Measurements from ENCODE around the gene TRERF1.
"Not testable (repeated sequence)": the region's sequence is repeated elsewhere in the genome, so short reads cannot be mapped to it uniquely, and the experiment has no call there.

TRERF1 gene, protein sequence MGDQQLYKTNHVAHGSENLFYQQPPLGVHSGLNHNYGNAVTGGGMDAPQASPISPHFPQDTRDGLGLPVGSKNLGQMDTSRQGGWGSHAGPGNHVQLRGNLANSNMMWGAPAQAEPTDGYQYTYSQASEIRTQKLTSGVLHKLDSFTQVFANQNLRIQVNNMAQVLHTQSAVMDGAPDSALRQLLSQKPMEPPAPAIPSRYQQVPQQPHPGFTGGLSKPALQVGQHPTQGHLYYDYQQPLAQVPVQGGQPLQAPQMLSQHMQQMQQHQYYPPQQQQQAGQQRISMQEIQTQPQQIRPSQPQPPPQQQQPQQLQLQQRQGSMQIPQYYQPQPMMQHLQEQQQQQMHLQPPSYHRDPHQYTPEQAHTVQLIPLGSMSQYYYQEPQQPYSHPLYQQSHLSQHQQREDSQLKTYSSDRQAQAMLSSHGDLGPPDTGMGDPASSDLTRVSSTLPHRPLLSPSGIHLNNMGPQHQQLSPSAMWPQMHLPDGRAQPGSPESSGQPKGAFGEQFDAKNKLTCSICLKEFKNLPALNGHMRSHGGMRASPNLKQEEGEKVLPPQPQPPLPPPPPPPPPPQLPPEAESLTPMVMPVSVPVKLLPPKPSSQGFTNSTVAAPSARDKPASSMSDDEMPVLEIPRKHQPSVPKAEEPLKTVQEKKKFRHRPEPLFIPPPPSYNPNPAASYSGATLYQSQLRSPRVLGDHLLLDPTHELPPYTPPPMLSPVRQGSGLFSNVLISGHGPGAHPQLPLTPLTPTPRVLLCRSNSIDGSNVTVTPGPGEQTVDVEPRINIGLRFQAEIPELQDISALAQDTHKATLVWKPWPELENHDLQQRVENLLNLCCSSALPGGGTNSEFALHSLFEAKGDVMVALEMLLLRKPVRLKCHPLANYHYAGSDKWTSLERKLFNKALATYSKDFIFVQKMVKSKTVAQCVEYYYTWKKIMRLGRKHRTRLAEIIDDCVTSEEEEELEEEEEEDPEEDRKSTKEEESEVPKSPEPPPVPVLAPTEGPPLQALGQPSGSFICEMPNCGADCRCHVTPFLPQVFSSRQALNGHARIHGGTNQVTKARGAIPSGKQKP (N-terminal part only)

DNA sequence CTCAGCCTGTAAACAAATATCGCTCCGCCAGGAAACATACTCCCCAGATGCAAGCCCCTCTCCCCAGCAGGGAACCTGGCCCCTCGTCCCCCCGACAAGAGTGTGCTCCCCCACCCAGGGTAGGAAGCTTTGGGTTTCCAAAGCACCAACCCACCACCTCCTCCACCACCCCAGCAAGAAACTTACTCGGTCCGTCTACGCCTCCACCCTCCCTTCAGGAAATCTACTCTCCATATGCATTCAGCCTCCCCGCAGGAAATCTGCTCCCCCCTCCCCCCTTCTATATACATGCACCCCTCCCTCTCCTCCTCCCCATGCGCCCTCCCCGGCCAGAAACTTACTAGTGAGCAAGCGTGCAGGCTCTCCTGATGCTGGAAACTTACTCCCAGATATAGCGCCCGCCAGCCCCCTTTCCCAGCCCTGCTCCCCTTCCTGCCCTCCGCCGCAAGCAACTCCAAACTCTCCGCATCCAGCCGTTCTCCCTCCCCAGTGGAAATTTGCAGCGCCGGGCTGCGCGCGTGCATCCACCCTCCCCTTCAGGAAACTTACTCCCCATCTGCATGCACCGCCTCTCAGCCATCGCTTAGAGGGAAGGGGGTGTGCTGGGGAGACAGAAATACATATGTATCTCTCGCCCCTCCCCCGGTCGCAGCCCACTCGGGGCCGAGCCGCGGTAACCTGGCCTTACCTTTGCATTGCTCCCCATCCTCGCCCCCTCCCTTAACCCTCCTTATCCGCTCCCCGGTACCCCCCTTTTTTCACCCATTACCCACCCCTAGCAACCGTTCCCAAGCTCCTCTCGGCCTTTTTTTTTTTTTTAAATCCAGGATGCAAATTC, at the start of gene TRERF1:
Gene TRERF1, minus strand, starts transcription at position 594 of the 838 bp plus-strand sequence. CDS start 182,336 bp downstream, outside the sequence.
- in situ Hi-C loops (cut with HindIII; ENCODE audit: low pct_ligation_motif_present, low pct_unique_long_range_greater_than_20kb, low sequenced_read_pairs), result no loop called here
- DNase-seq, result peak; percentile 73

DNA sequence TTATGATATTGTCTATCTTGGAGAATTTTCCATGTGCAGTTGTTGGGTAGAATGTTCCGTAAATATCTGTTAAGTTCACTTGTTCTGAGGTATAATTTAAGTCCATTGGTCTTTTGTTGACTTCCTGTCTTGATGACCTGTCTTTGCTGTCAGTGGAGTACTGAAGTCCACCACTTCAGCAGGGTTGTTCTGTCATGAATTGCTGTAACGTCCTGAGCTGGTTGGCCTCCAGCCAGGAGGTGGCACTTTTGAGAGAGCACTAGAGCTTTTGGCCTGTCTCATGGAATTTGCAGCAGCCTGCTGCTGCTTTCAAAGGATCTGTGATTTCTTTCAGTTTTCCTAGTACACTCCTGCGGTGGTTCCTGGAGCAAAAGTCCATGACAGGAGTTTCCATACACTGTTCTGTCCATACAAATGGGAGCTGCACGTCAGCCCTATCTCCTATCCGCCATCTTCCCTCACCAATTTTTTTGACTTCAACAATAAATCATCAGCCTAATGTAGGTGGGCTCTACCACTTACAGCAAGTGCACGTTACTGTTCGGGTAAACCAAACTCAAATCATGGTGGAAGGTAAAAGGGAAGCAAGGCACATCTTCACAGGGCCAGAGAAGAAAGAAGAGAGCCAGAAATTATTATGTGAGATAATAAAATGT, 46.9 kb upstream of the TRERF1 start:
- DNase-seq, result no peak
- in situ Hi-C loops (cut with HindIII; ENCODE audit: low pct_ligation_motif_present, low pct_unique_long_range_greater_than_20kb, low sequenced_read_pairs), result no loop called here

DNA sequence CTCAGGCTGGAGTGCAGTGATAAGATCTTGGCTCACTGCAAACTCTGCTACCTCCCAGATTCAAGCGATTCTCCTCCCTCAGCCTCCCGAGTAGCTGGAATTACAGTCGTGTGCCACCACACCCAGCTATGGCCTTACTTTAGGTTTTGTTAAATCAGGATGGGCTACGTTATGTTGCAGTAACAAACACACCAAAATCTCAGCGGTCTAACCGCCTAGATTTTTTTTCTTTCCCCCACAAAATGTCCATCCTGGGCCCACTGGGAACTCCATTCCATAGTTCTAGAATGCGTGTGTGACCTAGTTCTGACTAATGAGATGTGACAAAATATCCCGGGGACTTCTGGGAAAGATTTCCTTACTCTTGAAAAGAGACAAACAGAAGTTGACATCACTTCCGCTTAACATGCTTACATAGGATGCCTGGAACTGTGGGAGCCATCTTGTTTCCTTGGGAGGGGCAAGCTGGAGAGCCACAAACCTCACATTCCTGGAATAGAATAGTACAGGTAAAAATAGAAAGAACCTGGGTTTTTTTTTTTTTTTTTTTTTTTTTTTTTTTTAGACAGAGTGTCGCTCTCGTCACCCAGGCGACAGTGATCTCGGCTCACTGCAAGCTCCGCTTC, 42.3 kb upstream of the TRERF1 start:
- DNase-seq, result no peak
- in situ Hi-C loops (cut with HindIII; ENCODE audit: low pct_ligation_motif_present, low pct_unique_long_range_greater_than_20kb, low sequenced_read_pairs), result no loop called here

DNA sequence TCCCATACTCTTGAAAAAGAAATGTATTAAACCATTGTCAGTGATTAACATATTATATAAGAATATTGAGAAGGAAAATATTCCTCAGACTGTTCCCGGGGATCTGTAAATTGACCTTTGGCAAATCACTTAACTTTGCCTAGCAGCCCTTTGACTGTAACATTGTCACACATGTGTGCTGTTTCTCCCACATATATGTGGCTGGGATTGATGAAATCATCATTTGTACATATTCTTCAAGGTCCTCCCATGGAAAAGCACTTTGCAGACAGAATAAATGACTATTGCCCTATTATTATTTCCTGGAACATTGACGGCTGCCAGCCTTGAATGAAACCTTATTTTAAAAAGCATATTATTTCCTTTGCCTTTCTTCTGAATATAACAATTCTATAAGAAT, 36.4 kb upstream of the TRERF1 start:
- DNase-seq, result no peak
- in situ Hi-C loops (cut with HindIII; ENCODE audit: low pct_ligation_motif_present, low pct_unique_long_range_greater_than_20kb, low sequenced_read_pairs), result no loop called here

DNA sequence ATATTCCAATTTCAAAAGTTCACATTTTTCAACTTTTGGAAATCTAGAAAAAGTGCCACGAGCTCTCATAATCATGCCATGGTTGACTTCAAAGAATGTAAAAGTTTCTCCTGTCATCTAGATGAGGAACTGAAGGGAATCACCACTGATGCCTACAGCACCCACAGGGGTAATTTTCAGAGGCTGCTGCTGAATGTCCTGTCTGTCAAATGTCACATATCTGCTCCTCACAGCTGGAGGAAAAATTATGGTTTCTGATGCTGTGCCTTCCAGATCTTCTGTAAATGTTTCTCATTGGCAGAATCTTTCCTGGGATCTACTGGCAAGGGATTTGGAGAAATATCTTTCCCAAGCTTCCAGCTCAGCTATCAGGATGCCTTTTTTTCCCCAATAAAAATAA, 32.5 kb upstream of the TRERF1 start:
- in situ Hi-C loops (cut with HindIII; ENCODE audit: low pct_ligation_motif_present, low pct_unique_long_range_greater_than_20kb, low sequenced_read_pairs), result no loop called here
- no peak for DNase-seq

DNA sequence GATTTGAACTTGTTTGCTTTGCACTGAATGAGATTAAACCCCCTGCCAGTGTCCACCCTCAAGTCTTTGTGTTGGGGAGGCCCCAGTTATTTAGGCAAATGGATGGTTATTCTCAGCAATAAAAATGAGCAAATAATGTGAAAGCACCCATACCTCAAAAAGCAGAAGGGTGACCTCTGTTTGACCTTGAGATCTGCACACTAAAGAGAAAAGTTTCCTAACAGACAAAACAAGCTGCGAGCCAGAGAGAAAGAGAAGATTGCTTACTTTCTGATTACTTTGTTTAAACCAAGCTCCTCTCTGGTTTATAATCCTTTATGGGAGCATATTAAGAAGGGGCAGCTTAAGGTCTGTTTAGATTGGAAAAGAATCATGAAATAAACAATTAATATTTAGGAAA, 30.4 kb upstream of the TRERF1 start:
- in situ Hi-C loops (cut with HindIII; ENCODE audit: low pct_ligation_motif_present, low pct_unique_long_range_greater_than_20kb, low sequenced_read_pairs), result no loop called here
- DNase-seq, result no peak

DNA sequence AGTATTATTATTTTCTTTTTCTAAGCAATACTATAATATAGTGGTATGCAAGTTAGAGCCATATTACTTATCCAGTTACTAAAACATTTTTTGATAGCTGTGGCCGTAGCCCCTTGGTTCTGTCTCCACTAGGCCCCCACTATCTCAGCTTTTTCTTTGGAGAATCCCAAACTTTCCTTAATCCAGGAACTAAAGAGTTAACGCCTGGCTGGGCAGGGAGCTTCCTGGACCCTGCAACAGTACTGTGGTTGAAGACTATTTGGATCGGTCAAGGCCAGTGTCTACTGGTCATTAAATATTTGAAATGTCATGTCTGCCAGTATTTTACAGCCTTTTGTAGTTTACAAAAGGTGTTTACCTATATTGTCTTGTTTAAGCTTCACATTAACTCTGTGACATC, 20.0 kb upstream of the TRERF1 start:
- no peak for DNase-seq
- in situ Hi-C loops (cut with HindIII; ENCODE audit: low pct_ligation_motif_present, low pct_unique_long_range_greater_than_20kb, low sequenced_read_pairs), result no loop called here

DNA sequence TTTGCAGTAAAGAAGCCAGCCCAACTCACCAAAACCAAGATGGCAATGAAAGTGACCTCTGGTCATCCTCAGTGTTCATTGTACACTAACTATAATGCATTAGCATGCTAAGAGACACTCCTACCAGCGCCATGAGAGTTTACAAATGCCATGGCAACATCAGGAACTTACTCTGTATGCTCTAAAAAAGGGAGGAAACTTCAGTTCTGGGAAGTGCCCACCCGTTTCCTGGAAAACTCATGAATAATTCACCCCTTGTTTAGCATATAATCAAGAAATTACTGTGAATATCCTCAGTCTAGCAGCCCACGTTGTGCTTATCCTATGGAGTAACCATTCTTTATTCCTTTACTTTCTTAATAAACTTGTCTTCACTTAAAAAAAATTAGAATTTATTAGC, 19.4 kb upstream of the TRERF1 start:
- DNase-seq, result no peak
- in situ Hi-C loops (cut with HindIII; ENCODE audit: low pct_ligation_motif_present, low pct_unique_long_range_greater_than_20kb, low sequenced_read_pairs), result no loop called here

DNA sequence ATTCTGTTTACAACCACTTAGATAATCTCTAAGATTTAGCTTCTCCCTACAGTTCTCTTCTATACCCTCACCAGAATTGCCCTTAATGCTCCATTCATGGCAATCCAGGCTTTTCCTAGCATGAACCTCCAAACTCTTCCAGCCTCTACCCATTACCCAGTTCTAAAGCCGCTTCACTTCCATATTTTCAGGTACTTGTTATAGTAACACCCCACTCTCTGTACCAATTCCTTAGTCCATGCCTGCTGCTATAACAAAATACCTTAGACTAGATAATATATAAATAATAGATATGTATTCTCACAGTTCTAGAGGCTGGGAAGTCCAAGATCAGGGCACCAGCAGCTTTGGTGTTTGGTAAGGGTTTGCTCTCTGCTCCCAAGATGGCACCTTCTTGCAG, 16.5 kb upstream of the TRERF1 start:
- DNase-seq, result no peak

DNA sequence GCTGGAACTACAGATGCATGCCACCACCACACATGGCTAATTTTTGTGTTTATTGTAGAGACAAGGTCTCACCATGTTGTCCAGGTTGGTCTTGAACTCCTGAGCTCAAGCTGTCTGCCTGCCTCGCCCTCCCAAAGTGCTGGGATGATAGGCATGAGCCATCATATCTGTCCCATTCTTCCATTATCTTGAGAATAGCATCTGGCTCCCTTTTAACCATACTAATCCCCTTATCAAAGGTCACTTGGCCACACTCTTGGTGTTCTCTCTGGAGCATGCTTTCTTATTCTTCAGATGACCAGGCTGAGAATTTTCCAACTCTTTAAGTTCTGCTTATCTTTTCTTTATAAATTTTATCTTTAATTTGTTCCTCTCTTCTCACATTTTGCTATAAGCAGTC, 15.9 kb upstream of the TRERF1 start:
- no peak for DNase-seq
- in situ Hi-C loops (cut with HindIII; ENCODE audit: low pct_ligation_motif_present, low pct_unique_long_range_greater_than_20kb, low sequenced_read_pairs), result no loop called here

More for the DNA sequence above, 16.5 kb upstream of the TRERF1 start:
- in situ Hi-C loops (cut with HindIII; ENCODE audit: low pct_ligation_motif_present, low pct_unique_long_range_greater_than_20kb, low sequenced_read_pairs), result no loop called here

DNA sequence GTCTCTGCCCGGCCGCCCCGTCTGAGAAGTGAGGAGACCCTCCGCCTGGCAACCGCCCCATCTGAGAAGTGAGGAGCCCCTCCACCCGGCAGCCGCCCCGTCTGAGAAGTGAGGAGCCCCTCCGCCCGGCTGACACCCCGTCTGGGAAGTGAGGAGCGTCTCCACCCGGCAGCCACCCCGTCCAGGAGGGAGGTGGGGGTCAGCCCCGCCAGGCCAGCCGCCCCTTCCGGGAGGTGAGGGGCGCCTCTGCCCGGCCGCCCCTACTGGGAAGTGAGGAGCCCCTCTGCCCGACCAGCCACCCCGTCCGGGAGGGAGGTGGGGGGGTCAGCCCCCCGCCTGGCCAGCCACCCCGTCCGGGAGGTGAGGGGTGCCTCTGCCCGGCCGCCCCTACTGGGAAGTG, 14.7 kb upstream of the TRERF1 start:
- DNase-seq; in situ Hi-C loops (cut with HindIII; ENCODE audit: low pct_ligation_motif_present, low pct_unique_long_range_greater_than_20kb, low sequenced_read_pairs): not testable (repeated sequence)

DNA sequence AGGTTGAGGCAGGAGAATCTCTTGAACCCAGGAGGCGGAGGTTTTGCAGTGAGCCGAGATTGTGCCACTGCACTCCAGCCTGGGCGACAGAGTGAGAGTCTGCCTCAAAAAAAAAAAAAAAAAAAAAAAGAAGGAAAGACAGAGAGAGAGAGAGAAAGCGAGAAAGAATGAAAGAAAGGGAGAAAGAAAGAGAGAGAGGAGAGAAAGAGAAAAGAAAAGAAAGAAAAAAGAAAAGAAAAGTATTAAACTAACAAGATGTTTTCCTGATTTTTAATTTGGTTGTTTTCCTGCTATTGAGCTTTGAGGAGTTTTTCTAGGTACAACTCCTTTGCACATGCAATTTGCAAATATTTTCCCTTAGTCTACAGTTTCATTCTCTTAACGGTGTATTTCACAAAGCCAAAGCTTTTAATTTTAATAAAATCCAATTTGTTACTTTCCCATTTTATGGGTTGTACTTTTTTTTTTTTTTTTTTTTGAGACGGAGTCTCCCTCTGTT, 10.8 kb upstream of the TRERF1 start:
- in situ Hi-C loops (cut with HindIII; ENCODE audit: low pct_ligation_motif_present, low pct_unique_long_range_greater_than_20kb, low sequenced_read_pairs), result no loop called here
- DNase-seq, result no peak

DNA sequence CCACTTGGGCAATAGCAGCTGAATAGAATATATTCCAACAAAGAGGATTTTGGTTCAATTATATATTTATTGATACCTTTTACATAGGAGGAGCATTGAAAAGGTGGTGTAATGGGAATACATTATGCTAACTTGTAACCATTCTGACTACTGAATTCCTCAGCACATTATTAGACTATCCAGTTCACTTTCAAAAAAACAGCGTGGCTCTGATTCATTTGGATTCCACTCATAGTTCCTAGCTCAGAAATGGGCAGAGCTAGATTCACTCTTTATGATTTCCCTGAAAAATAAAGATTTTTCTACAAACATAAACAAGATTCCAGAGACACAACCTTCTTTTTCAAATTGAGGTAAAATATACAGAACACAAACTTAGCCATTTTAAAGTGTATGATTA, 9.2 kb upstream of the TRERF1 start:
- DNase-seq, result no peak
- in situ Hi-C loops (cut with HindIII; ENCODE audit: low pct_ligation_motif_present, low pct_unique_long_range_greater_than_20kb, low sequenced_read_pairs), result no loop called here

DNA sequence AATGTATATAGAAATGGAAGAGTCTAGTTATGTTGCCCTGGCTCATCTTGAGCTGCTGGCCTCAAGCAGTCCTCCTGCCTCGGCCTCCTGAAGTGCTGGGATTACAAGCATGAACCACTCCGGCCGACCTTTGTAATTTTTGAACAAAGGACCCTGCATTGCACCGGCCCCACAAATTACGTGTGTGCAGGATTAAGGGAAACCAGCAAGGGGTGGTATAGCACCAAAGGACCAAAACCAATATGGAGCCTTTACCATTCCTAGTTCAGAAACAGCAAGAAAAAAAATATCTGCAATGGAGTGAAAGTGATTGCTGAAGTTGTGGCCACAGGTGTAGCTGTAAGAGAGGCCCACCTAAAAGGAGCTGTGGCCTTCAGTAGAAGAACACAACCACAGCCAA, 8.2 kb upstream of the TRERF1 start:
- no peak for DNase-seq
- in situ Hi-C loops (cut with HindIII; ENCODE audit: low pct_ligation_motif_present, low pct_unique_long_range_greater_than_20kb, low sequenced_read_pairs), result no loop called here

DNA sequence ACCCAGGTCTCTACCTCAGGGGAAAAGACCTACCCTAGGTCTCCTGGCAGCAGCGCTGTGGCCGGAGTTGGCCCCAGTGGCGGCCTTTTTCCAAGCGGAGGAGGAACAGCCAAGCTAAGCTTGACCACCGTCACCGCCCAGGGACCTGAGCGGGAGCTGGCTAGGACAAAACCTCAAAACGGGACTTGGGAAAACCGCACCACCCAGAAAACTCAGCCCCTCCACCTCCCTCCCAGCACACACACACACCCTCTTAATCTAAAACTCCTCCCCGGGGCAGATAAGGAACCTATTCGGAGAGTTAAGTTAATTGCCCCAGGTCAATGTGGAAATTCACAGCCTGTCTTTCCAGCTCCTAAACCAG, 2.7 kb upstream of the TRERF1 start:
- DNase-seq, result no peak
- in situ Hi-C loops (cut with HindIII; ENCODE audit: low pct_ligation_motif_present, low pct_unique_long_range_greater_than_20kb, low sequenced_read_pairs), result no loop called here

DNA sequence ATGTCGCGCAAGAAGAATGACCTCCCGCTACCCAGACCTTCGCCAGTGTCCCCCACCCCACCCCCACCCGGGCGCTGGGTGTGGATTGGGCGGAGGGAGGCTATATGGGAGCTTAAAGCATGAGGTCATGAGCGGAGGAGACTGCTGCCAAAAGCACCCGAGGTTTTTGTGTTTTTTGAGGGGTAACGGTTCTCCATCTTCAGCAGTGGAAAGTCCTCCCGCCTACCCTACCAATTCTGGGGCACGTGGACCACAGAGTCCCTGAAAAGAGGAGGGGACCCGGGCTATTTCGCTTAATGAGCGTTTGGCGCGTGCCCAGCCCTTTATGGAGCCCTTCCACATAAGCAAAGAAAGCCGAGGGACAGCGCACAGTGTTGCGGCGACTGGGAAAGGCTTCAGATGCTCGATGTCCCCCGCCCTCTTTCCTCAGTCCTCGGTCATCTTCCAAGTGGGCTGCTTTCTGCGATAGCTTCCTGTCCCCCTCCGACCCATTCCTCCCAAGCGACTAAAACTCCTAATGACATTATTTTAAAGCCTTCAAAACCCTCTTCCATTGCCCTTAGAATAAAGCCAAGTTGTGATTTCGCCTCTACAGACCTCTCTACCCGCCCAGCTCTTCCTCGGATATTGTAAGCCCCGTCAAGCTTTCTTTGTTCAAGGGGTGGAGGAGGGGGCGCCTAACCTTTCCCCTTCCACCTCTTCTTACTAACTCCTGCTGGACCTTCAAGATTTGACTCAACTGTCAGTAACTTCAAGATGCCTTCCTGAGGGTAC, 2.1 kb upstream of the TRERF1 start:
- in situ Hi-C loops (cut with HindIII; ENCODE audit: low pct_ligation_motif_present, low pct_unique_long_range_greater_than_20kb, low sequenced_read_pairs), result no loop called here
- DNase-seq, result no peak
